AG09309 (cell line): ENCODE measurements around the gene BUB1.

ENCODE experiments used
- DNase-seq: peaks from one replicate; pipeline ENCODE4 v3.0.0-alpha.2; 2010; ENCODE audit warnings: low read depth
- H3K4me3 ChIP-seq: 2 replicates; pipeline ENCODE4 v1.5.1; 2011; ENCODE audit warnings: mild to moderate bottlenecking, low read depth, low read length, moderate library complexity; ENCODE audit not compliant: control insufficient read depth
- TF ChIP-seq, protein P1 (sequence below): IDR thresholded peaks from 2 replicates; pipeline ENCODE4 v1.5.1; 2011; ENCODE audit warnings: mild to moderate bottlenecking, low read depth, low read length, inconsistent platforms; ENCODE audit not compliant: insufficient read depth, control insufficient read depth; ENCODE audit errors: missing control alignments

Gene BUB1

DNA sequence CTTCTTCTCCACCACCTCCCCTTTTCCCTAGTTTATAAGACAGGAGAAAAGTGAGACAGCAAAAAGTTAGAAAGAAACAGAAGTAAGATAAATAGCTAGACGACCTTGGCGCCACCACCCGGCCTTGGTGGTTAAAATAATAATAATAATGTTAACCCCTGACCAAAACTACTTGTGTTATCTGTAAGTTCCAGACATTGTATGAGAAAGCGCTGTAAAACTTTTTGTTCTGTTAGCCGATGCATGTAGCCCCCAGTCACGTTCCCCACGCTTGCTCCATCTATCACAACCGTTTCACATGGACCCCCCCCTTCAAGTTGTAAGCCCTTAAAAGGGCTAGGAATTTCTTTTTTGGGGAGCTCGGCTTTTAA, 1.5 kb upstream of the BUB1 start:
- no peak for DNase-seq
- TF ChIP-seq, protein P1, sequence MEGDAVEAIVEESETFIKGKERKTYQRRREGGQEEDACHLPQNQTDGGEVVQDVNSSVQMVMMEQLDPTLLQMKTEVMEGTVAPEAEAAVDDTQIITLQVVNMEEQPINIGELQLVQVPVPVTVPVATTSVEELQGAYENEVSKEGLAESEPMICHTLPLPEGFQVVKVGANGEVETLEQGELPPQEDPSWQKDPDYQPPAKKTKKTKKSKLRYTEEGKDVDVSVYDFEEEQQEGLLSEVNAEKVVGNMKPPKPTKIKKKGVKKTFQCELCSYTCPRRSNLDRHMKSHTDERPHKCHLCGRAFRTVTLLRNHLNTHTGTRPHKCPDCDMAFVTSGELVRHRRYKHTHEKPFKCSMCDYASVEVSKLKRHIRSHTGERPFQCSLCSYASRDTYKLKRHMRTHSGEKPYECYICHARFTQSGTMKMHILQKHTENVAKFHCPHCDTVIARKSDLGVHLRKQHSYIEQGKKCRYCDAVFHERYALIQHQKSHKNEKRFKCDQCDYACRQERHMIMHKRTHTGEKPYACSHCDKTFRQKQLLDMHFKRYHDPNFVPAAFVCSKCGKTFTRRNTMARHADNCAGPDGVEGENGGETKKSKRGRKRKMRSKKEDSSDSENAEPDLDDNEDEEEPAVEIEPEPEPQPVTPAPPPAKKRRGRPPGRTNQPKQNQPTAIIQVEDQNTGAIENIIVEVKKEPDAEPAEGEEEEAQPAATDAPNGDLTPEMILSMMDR = no peak
- H3K4me3 ChIP-seq = peak overlapping the region; percentile 99; the same call in 1 of the 2 replicates

DNA sequence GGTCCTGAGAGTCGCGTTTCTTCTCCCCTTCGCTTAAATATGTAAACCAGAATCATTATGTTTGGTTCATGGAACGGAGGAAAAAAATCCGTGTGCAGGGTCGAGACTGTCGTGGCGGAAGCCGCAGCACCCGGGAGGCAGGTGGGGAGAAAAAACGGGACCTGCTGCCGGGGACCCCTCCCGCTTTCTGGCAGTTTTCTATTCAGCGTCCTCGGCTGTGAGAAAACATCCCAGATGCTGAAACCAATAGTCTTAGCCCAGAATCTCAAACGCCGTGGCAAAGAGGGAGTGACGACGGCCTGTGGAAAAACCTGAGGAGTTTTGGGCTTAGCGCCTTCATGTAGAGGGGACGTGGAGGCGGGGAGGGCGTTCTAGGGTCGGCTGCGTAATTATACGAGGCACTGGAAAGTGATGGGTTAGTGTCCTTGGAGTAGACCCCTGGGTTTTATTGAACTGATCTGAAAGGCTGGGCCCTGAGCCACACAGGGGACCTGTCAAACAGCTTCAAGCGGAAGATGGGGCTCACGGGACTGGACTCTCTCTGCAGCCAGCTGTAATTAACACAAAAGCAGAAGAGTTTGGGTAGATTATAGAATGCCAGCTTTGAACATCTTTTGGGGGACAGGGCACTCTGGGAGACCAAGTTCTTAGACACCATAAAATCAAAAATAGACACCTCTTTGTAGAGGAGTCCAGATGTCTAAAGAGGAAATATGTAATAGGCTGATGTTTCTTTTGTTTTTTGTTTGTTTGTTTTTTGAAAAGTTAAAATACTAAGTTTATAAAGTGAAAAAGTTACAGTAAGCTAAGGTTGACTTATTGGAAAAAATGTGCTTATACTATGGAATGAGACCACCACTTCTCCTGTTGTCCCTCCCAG, 834 bp upstream of the BUB1 start:
- TF ChIP-seq, protein P1 = no peak
- peak overlapping the region; percentile 99 for H3K4me3 ChIP-seq
- DNase-seq = no peak

DNA sequence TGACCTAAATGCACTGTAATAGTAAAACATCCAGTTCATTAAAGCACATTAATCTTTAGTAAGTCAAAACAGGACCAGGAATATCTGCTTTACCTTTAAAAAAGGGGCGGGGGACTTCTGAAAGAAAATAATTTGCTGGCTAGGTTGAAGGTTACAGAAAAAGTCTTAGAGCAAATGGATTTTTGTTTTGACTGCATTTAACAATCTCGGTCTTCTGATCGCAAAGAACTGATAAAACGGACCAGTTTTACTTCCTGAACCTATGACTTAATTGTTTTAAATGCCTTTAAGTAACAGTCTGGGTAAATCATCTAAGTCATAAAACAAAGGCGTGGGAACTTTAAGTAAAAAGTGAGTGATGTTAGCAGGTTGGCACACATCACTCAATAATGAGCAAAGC, 783 bp downstream of the BUB1 start:
- DNase-seq = no peak
- TF ChIP-seq, protein P1 = no peak
- peak overlapping the region; percentile 99 for H3K4me3 ChIP-seq

DNA sequence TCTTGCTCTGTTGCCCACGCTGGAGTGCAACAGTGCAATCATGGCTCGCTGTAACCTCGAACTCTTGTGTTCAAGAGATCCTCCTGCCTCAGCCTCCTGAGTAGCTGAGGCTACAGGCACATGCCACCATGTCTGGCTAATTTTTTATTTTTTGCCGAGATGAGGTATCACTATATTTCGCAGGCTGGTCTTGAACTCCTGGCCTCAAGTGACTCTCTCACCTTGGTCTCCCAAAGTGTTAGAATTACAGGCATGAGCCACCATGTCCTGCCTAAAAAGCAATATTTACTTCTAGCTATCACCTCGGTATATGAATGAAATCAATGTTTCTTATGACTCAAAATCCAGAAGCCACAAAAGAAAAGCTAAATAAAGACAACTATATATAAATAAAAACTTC, 2.2 kb downstream of the BUB1 start:
- H3K4me3 ChIP-seq = no peak overlapping the region
- TF ChIP-seq, protein P1 = no peak
- DNase-seq = no peak

DNA sequence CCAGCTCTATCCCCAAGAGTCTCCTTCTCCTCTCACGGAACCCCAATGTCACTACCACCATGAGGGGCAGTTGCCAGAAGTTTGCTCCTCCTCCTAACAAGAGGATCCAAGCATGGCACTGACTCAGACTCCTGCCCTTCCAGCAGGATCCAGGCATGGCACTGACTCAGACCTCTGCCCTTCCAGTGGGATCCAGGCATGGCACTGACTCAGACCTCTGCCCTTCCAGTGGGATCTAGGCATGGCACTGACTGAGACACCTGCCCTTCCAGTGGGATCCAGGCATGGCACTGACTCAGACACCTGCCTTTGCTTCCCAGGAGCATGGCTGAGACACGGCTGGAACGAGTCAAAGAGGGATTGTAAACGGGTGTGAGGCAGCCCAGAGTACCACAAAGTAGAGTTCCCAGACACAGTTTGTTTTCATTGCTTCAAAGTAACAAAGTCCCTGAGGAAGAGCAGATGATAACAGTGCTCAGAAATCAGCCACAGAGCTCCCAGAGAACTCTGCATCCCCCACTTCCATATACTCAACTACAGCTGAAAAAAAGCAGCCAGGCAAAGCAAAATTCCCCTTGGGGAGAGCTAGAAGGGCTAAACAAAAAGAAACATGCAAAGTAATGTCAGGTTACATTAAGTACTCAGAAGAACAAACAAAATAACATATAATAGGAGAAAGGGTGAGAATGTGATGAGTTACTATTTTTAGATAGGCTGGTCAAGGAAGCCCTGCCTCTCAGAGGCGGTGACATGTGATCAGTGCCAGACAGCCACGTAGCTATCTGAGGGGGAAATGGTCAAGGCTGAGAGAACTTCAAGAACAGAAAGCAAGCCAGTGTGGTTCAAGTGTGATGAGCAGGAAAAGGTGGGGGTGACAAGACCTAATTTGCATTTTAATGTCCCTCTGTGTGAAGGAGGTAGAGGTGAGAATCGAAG, 3.0 kb downstream of the BUB1 start:
- DNase-seq = no peak
- no peak overlapping the region for H3K4me3 ChIP-seq
- TF ChIP-seq, protein P1 = no peak

DNA sequence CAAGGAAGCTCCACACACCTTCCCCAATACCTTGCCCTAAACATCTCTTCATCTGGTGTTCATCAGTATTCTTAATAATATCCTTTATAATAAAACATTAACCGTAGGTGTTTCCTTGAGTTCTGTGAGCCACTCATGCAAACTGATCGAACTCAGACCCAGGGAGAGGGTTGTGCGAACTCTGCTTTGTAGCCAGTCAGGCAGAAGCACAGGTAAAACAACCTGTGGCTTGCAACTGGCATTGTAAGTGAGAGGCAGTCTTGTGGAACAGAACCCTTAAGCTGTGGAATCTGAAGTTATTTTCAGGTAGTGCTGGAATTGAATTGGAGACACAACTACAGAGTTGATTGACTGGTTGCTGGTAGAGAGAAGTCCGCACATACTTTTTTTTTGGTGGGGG, 4.7 kb downstream of the BUB1 start:
- TF ChIP-seq, protein P1 = no peak
- no peak overlapping the region for H3K4me3 ChIP-seq
- no peak for DNase-seq
